ENCODE results near the gene CDK11A.

The CDK11A gene

DNA sequence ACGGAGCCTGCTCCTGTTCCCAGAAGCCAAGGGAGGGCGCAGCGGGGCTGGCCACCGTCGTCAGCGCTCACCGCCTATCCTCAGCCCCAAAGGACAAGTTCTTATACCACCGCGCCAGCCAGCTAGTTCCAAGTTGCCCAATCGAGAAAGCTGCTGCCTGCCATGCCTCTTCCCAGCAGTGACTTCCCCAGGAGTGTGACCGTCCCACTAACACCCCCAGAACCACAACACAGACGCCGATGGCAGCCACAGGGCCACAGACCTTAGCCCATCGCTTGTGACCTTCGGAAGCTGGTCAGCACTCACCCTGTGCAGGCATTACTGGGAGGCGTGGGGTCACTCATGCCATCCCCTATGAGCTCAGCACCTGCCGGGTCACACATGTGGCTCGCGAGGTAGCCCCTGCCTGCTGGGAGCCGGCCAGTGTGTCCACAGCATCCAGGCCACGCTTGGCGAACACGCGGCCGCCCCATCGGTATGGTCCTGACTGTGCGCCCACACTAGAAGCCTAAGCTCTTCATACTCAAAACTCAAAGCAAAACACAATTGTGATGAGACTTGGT is 34.0 kb upstream of the CDK11A start:
- DNase-seq (ENCODE audit: low spot score) = no peak
- TF ChIP-seq, protein P1, sequence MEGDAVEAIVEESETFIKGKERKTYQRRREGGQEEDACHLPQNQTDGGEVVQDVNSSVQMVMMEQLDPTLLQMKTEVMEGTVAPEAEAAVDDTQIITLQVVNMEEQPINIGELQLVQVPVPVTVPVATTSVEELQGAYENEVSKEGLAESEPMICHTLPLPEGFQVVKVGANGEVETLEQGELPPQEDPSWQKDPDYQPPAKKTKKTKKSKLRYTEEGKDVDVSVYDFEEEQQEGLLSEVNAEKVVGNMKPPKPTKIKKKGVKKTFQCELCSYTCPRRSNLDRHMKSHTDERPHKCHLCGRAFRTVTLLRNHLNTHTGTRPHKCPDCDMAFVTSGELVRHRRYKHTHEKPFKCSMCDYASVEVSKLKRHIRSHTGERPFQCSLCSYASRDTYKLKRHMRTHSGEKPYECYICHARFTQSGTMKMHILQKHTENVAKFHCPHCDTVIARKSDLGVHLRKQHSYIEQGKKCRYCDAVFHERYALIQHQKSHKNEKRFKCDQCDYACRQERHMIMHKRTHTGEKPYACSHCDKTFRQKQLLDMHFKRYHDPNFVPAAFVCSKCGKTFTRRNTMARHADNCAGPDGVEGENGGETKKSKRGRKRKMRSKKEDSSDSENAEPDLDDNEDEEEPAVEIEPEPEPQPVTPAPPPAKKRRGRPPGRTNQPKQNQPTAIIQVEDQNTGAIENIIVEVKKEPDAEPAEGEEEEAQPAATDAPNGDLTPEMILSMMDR (IDR thresholded peaks at IDR 0.05) = no peak
- Histone ChIP-seq H3K27ac (no peak overlapping the region), H3K4me3 (no peak overlapping the region)

DNA sequence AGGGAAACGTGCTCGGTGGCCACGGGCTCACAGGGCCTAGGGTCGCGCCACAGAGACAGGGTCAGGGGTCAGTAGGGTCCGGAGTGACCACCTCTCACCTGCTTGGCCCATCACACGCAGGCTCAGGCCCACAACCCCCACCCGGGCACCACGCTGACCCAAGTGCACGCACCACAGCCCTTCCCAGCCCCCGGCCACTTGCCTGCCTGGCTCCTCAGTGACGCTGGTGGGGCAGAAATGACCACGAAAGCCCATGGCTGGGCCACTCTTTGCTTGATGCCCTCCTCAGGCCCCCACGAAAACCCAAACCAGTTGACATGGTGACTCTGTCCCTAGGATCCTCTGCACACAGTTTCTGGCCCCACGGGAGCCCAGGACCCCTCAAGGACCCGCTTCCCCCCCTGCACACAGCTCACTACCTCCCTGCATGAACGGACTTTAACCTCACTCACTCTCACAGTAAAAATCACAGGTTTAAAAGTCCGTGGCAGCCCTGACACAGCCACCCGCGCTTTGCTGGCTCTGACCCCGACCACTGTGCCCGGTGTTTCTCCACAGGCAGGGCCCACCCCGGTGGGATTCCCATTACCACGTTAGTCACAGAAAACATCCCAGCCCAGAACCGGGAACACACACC is 33.4 kb upstream of the CDK11A start:
- Histone ChIP-seq H3K27ac (no peak overlapping the region), H3K4me3 (no peak overlapping the region)
- TF ChIP-seq, protein P1 (IDR thresholded peaks at IDR 0.05) = no peak
- DNase-seq (ENCODE audit: low spot score) = no peak

DNA sequence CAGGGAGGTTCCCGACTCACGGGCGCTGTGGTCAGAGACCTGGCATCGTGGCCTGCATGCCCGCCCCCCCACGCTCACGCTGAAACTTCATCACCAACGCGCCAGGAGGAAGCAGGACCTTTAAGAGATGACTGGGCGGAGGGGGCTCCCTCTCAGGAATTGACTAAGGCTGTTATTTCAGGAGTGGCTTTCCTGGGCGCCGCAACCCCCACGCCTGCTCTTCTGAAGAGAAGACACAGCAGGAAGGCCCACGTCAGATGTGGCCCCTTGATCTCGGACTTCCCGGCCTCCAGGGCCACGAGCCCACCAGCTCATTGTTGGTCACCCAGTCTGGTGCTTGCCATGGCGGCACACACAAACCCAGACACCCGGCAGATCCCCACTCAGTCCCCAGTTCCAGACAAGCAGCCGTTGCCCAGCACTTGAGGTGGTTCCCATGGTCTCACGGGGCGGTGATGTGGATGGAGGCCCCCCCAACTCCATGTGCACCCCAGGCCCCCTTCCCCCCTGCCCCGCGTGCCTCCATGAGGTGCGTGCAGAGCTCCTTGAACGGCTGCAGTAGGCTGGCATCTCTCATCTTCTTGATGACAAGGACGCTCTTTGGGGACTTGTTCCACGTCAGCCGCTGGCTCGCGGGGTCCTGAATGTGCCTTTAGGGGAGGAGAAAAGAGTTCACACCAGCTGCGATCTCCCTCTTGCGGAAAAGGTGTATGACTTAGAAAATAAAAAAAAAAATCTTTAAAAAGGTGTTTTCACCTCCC is 32.7 kb upstream of the CDK11A start:
- TF ChIP-seq, protein P1 (IDR thresholded peaks at IDR 0.05) = no peak
- H3K27ac ChIP-seq = no peak overlapping the region

DNA sequence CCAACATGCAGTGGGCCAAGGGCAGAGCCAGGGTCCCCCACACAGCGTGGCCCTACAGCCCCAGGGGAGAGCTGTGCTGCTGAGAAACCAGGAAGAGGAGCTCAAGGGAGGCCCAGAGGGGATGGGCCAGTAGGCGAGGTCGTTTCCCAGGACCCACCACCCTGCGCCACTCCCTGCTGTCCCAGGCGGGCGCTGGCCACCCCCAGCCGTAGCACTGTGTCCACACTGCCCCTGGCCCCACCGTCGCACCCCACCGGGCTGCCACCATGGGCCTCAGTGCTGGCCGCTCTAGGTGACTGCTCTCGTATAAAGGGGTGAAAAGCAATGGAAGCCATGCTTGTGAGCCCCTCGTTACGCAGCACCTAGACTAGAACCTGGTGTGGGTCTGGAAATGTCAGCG is 31.7 kb upstream of the CDK11A start:
- DNase-seq (ENCODE audit: low spot score) = no peak
- Histone ChIP-seq H3K4me3 (no peak overlapping the region), H3K27ac (no peak overlapping the region)
- TF ChIP-seq, protein P1 (IDR thresholded peaks at IDR 0.05) = no peak

More for the DNA sequence above, 32.7 kb upstream of the CDK11A start:
- no peak for DNase-seq (ENCODE audit: low spot score)
- H3K4me3 ChIP-seq = no peak overlapping the region

DNA sequence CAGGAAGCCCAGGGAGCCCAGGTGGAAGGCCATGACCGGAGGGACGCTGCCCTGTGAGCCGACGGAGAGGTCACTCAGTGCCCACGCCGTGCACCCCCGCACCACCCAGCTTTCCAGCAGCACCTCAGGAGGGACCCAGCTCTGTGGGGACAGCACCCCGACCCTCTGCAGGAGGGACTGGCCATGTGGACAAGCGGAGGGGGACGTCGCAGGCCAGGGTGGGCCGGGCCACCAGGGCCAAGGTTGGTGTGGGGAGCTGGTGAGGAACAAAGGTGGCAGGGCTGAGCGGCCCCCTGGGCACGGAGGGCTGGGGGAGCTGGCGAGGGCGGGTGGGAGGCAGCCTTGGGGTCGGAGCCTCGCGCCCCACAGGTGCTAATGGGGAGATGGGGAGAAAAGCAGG is 31.3 kb upstream of the CDK11A start:
- TF ChIP-seq, protein P1 (IDR thresholded peaks at IDR 0.05) = no peak
- DNase-seq (ENCODE audit: low spot score) = no peak
- H3K4me3 ChIP-seq = no peak overlapping the region

DNA sequence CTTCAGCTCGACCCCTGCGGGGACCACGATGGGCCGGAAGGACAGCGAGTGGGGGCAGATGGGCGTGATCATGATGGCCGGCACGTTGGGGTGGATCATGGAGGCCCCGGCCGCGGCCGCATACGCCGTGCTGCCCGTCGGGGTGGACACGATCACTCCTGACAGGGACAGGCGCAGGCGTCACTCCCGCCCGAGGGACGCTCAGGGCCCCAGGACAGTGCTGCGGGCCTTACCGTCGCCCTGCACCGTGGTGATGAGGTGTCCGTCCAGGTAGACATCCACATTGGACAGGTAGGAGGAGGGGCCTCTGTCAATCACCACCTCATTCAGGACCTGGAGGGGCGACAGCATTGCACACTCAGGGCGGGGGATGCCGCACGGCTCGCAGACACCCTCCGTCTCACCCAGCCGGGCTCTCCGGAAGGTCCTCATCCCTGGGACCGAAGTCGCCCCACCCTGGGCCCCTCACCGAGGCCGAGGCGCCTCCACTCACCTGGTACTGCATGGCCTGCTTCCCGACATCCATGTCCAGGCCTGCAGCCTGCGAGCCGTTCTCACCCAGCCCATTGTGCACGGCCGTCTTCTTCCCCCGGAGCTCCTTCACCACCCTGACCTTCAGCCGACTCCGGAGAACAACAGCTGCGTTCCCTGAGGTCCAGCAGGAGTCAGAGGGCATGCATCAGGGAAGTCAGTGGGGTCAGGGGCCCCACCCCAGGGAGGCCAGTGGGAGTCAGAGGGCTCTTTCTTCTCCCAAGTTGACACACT is 30.1 kb upstream of the CDK11A start:
- TF ChIP-seq, protein P1 (IDR thresholded peaks at IDR 0.05) = no peak
- no peak for DNase-seq (ENCODE audit: low spot score)
- no peak overlapping the region for H3K4me3 ChIP-seq
- H3K27ac ChIP-seq = no peak overlapping the region

More for the DNA sequence above, 31.3 kb upstream of the CDK11A start:
- no peak overlapping the region for H3K27ac ChIP-seq

Measured in coronary artery (tissue), 2 donors.